Natural killer cell treated with Interleukin-12 subunit alpha and Interleukin-12 subunit beta and Interleukin-15 and Interleukin-18, amount 100 ng/mL, for 72 hours (primary cell): ENCODE data around the gene NOX5. TPM values are rescaled to one million over a fixed set of nuclear protein-coding genes. Genes with fewer than 3 reads are reported as not detected.
"Not testable (repeated sequence)": the region's sequence is repeated elsewhere in the genome, so short reads cannot be mapped to it uniquely, and the experiment has no call there.

ENCODE experiments used
- ATAC-seq, 2 donors: fragments of 150-1000 bp; cut with Tn5 transposase in 1 of 2; sonication (Bioruptor Pico), chemical (Tn5 transposase) in 1 of 2; 2 replicates each; pipeline ENCODE4 v1.10.0; 2021
- DNase-seq: peaks from one replicate; pipeline ENCODE4 v3.0.0; 2022; ENCODE audit warnings: low spot score
- H3K27ac Mint-ChIP-seq, 2 donors: 1 replicate in 1 of 2; 2 replicates in 1 of 2; pipeline ENCODE4 v1.8.0; 2022; ENCODE audit warnings: mixed read lengths in 2 of 2, mild to moderate bottlenecking in 1 of 2, moderate library complexity in 1 of 2
- H3K27me3 Mint-ChIP-seq, 2 donors: 1 replicate in 1 of 2; 2 replicates in 1 of 2; pipeline ENCODE4 v1.8.0; 2022; ENCODE audit warnings: mixed read lengths in 2 of 2
- H3K36me3 Mint-ChIP-seq: one replicate; pipeline ENCODE4 v1.8.0; 2022; ENCODE audit warnings: mixed read lengths
- H3K4me1 Mint-ChIP-seq, 2 donors: 1 replicate in 1 of 2; 2 replicates in 1 of 2; pipeline ENCODE4 v1.8.0; 2022; ENCODE audit warnings: low read depth in 2 of 2, mixed read lengths in 2 of 2, mild to moderate bottlenecking in 1 of 2
- H3K4me3 Mint-ChIP-seq: one replicate; pipeline ENCODE4 v1.8.0; 2022; ENCODE audit warnings: mixed read lengths
- H3K9me3 Mint-ChIP-seq: 2 replicates; pipeline ENCODE4 v1.8.0; 2022; ENCODE audit warnings: mixed read lengths
- total RNA-seq, 2 donors: library from RNA; stranded (reverse); gene quantifications; one replicate each; pipeline ENCODE4 v1.2.3, GENCODE V29; 2022

Gene NOX5, protein sequence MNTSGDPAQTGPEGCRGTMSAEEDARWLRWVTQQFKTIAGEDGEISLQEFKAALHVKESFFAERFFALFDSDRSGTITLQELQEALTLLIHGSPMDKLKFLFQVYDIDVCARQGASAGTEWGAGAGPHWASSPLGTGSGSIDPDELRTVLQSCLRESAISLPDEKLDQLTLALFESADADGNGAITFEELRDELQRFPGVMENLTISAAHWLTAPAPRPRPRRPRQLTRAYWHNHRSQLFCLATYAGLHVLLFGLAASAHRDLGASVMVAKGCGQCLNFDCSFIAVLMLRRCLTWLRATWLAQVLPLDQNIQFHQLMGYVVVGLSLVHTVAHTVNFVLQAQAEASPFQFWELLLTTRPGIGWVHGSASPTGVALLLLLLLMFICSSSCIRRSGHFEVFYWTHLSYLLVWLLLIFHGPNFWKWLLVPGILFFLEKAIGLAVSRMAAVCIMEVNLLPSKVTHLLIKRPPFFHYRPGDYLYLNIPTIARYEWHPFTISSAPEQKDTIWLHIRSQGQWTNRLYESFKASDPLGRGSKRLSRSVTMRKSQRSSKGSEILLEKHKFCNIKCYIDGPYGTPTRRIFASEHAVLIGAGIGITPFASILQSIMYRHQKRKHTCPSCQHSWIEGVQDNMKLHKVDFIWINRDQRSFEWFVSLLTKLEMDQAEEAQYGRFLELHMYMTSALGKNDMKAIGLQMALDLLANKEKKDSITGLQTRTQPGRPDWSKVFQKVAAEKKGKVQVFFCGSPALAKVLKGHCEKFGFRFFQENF
- not detected for total RNA-seq

DNA sequence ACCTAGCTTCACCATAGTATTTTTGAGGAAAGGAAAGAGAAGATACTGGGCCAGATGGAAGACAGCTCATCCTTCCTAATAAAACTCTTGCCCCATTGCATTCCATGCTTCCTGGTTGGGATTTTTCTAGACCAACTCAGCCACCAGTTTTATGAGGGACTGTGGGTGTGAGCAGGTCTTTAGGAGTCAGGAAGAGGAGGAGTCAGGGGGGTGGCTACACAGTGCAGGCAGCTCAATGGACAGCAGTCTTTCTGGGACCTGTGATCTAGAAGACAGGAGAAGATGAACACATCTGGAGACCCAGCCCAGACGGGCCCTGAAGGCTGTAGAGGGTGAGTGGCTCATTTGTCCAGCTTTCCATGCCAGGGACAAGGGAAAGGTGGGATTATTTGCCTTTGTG lies at the start of gene NOX5:
TSS of gene NOX5 (plus strand) at position 242 of the 400 bp plus-strand sequence. CDS start at position 283, 41 bp downstream.
- H3K4me3 Mint-ChIP-seq = no peak within 1 kb of the TSS
- H3K27ac Mint-ChIP-seq = no peak within 1 kb of the TSS
- H3K9me3 Mint-ChIP-seq = peaks cover 5% of the 10 kb centered on the region
- no peak for DNase-seq
- H3K4me1 Mint-ChIP-seq = no peaks in the 10 kb centered on the region
- peaks cover 18 to 20% of the 10 kb centered on the region in 2 donors for H3K27me3 Mint-ChIP-seq
- no peak for ATAC-seq
- peaks cover 5% of the 10 kb centered on the region for H3K36me3 Mint-ChIP-seq

DNA sequence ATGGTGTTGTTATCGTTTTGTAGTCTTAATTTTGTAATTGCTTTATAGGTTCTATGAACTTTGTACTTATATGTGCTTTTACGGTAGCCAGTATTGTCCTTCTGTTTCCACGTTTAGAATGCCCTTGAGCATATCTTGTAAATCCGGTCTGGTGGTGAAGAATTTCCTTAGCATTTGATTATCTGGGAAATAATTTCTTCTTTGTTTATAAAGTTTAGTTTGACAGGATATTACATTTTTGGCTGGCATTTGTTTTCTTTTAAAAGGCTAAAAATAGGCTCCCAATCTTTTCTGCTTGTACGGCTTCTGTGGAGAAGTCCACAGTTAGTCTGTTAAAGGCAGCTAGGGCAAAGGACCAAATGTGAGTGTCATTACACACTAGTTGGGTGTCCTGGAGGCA lies 47.5 kb upstream of the NOX5 start:
- Mint-ChIP-seq H3K4me1 (no peaks in the 10 kb centered on the region), H3K36me3 (peaks cover 16% of the 10 kb centered on the region), H3K4me3 (no peak overlapping the region), H3K27me3 (peaks cover 35 to 63% of the 10 kb centered on the region in 2 donors), H3K27ac (no peak overlapping the region), H3K9me3 (peaks cover 9% of the 10 kb centered on the region)
- DNase-seq (no peak), ATAC-seq (no peak)

DNA sequence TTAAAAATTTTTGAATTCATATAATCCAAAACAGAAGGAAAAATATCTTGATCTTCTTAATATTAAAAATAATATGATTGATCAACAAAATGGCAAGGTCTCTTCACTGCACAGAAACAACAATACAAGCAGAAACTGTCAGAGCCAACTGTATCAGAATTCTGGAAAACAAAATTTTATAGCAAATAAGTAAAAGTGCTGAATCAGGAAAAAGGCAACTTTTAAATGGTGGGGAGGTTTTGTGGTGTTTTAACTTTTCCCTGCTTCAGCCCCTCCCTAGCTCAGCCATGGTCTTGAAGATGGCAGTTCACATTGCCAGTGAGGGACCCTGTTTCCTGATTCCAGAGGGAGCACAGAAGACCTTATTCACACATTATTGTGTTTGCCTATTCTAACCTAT lies 46.5 kb upstream of the NOX5 start:
- peaks cover 0 to 3% of the 10 kb centered on the region in 2 donors for H3K4me1 Mint-ChIP-seq
- no peak overlapping the region for H3K27ac Mint-ChIP-seq
- no peak for DNase-seq
- H3K36me3 Mint-ChIP-seq = peaks cover 16% of the 10 kb centered on the region
- no peak for ATAC-seq
- no peak overlapping the region for H3K4me3 Mint-ChIP-seq
- peaks cover 9% of the 10 kb centered on the region for H3K9me3 Mint-ChIP-seq
- H3K27me3 Mint-ChIP-seq = peaks cover 31 to 64% of the 10 kb centered on the region in 2 donors

DNA sequence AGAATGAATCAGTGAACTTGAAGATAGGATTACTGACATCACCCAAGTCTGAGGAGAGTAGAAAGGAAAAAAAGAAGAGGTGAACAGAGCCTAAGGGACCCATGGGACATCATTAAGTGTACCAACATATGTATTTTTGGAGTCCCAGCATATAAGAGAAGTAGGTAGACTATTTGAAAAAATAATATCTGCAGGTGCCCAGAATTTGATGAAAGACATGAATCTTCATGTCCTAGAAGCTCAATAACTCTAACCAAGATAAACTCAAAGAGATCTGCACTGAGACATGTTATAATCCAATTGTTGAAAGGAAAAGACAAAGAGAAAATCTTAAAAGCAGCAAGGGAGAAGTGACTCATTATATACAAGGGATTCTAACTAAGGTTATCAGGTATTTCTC lies 45.2 kb upstream of the NOX5 start:
- Mint-ChIP-seq H3K36me3 (peaks cover 16% of the 10 kb centered on the region), H3K4me3 (no peak overlapping the region), H3K9me3 (peaks cover 9% of the 10 kb centered on the region), H3K4me1 (peaks cover 0 to 3% of the 10 kb centered on the region in 2 donors), H3K27me3 (peaks cover 27 to 59% of the 10 kb centered on the region in 2 donors), H3K27ac (no peak overlapping the region)
- DNase-seq (no peak), ATAC-seq (no peak)

DNA sequence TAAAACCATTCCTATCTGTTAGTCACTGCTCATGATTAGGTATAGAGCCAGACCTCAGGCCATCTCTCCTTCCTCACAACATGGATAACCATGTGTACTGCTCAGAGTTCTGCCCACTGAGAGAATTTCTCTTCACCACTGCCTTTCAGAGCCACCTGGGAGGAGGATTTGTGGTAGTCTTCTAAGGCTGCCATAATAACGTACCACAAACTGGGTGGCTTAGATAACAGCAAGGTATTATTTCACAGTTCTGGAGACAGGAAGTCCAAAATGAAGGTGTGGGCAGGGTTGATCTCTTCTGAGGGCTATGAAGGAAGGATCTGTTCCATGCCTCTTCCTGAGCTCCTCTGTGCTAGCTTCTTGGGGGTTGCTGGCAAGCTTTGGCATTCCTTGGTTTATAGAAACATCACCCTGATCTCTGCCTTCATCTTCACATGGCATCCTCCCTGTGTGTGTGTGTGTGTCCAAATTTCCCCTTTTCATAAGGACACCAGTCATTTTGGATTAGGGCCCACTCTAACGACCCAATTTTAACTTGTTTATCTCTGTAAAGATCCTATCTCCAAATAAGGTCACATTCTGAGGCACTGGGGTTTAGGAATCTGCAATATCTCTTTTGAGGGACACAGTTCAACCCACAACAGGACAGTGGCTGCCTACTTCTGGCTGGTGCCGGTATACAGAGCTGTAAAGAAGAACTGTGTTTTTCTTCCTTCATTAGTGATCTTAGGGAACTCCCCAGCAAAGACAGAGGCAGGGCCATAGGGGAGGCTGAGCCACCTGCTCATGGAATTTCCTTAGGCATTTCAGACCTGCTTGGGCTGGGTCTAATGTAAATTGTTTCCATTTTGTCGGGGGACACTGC lies 42.1 kb upstream of the NOX5 start:
- no peak overlapping the region for H3K27ac Mint-ChIP-seq
- ATAC-seq (no peak), DNase-seq (no peak)
- peaks cover 0 to 3% of the 10 kb centered on the region in 2 donors for H3K4me1 Mint-ChIP-seq
- peaks cover 23 to 45% of the 10 kb centered on the region in 2 donors for H3K27me3 Mint-ChIP-seq
- peaks cover 21% of the 10 kb centered on the region for H3K36me3 Mint-ChIP-seq
- H3K9me3 Mint-ChIP-seq = peaks cover 9% of the 10 kb centered on the region
- H3K4me3 Mint-ChIP-seq = no peak overlapping the region

DNA sequence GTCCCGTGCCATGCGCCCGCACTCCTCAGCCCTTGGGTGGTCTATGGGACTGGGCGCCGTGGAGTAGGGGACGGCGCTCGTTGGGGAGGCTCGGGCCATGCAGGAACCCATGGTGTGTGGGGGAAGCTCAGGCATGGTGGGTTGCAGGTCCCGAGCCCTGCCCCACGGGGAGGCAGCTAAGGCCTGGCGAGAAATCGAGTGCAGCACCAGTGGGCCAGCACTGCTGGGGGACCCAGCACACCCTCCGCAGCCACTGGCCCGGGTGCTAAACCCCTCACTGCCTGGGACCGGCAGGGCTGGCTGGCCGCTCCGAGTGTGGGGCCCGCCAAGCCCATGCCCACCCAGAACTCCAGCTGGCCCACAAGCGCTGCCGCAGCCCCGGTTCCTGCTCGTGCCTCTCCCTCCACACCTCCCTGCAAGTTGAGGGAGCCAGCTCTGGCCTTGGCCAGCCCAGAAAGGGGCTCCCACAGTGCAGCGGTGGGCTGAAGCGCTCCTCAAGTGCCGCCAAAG lies 38.8 kb upstream of the NOX5 start:
- H3K27ac Mint-ChIP-seq, H3K4me1 Mint-ChIP-seq, H3K9me3 Mint-ChIP-seq, H3K4me3 Mint-ChIP-seq, H3K36me3 Mint-ChIP-seq, DNase-seq, ATAC-seq: not testable (repeated sequence)
- H3K27me3 Mint-ChIP-seq = peaks cover 10 to 17% of the 10 kb centered on the region in 2 donors

DNA sequence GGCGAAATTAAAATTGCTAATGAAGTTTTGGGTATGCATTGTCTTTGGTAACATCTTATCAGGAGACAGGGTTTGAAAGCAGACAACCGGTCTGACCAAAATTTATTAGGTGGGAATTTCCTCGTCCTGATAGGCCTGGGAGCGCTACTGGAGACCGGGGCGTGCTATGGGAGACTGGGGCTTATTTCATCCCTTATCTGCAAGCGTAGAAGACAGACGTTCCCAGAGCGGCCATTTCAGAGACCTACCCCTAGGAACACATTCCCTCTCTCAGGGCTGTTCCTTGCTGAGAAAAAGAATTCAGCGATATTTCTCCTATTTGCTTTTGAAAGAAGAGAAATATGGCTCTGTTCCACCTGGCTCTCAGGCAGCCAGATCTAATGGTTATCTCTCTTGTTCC lies 37.1 kb upstream of the NOX5 start:
- not testable (repeated sequence) for H3K27ac Mint-ChIP-seq, H3K4me3 Mint-ChIP-seq, ATAC-seq, H3K4me1 Mint-ChIP-seq, H3K36me3 Mint-ChIP-seq, H3K9me3 Mint-ChIP-seq, DNase-seq
- peaks cover 10 to 26% of the 10 kb centered on the region in 2 donors for H3K27me3 Mint-ChIP-seq

DNA sequence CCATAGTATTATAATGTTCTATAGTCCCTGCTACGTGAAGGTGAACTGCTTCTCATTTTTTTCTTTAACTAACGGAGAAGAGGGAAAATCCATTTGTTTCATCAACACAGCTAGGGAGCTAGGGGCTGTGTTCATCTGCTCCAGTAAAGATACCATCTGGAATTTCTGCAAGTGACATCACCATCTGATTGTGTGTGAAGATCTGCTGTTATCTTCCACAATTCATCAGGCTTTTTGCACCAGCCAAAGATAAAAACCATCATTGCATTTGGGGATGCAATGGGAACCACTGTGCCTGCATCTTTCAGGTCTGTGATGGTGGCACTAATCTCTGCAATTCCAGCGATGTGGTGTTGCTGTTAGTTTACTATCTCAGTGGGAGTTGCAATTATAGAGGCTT lies 35.5 kb upstream of the NOX5 start:
- Mint-ChIP-seq H3K27ac (no peak overlapping the region), H3K4me3 (no peak overlapping the region), H3K27me3 (peaks cover 7 to 20% of the 10 kb centered on the region in 2 donors), H3K36me3 (peaks cover 5% of the 10 kb centered on the region), H3K4me1 (no peaks in the 10 kb centered on the region), H3K9me3 (no peaks in the 10 kb centered on the region)
- ATAC-seq (no peak), DNase-seq (no peak)

DNA sequence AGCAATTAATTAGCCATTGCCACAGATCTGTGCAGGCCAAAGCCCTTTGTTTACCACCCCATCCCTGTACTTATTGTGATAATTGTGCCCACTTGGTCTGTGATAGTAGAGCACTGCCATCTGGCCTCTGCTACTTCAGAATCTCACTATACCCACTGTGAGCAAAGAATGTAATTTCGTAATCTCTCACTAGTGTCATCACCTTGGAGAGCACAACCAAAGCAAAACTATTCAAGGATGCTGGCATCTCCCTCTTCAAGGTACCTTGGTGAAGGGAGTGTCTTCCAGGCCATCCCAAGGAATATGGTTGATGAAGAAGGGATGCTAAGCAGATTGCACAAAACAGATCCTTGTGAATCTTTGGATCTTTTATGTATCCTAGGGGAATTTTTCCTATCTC lies 34.7 kb upstream of the NOX5 start:
- Mint-ChIP-seq H3K9me3 (no peaks in the 10 kb centered on the region), H3K27ac (no peak overlapping the region), H3K4me1 (no peaks in the 10 kb centered on the region), H3K36me3 (peaks cover 5% of the 10 kb centered on the region), H3K4me3 (no peak overlapping the region), H3K27me3 (peaks cover 8 to 13% of the 10 kb centered on the region in 2 donors)
- ATAC-seq = no peak
- no peak for DNase-seq

DNA sequence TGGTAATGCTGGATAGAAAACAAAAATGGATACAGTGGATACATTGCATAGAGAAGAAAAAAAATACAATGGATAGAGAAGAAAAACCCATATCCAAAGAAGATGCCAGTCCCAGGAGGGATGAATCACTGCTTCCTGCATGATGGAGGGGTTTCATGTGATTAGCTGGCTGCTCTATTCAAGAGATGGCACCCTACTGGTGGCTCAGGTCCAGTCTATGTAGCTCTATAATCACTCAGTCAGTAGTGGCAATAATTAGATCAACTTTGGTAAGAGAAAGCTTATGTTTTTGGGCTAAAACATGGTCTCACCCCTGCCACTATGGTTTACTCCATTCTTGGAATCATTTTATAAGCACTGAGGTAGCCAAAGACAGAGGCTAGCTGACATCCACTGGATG lies 33.7 kb upstream of the NOX5 start:
- Mint-ChIP-seq H3K9me3 (no peaks in the 10 kb centered on the region), H3K4me1 (no peaks in the 10 kb centered on the region)

DNA sequence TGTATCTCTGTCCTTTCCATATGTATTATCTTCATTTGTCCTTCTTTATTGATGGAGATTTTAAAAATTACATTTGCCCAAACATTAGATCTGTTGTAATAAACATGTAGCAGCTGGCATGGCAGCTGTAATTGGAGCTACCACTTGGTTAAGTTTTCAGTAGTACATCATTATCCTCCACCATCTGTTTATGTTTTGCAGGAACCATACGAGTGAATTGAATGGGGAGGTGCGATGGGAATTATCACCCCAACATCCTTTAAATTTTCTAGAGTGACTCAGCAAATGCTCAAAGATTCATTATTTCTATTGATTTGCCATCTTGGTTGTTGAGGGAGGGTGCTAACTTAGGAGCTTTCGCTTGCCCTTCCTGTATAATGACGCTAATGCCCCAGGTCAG lies 32.6 kb upstream of the NOX5 start:
- Mint-ChIP-seq H3K4me1 (no peaks in the 10 kb centered on the region), H3K27ac (no peak overlapping the region), H3K36me3 (peaks cover 3% of the 10 kb centered on the region), H3K4me3 (no peak overlapping the region), H3K27me3 (peaks cover 8 to 13% of the 10 kb centered on the region in 2 donors), H3K9me3 (no peaks in the 10 kb centered on the region)
- ATAC-seq = no peak
- DNase-seq = no peak

More for the DNA sequence above, 33.7 kb upstream of the NOX5 start:
- no peak overlapping the region for H3K4me3 Mint-ChIP-seq
- H3K36me3 Mint-ChIP-seq = peaks cover 5% of the 10 kb centered on the region
- DNase-seq (no peak), ATAC-seq (no peak)
- peaks cover 8 to 13% of the 10 kb centered on the region in 2 donors for H3K27me3 Mint-ChIP-seq
- H3K27ac Mint-ChIP-seq = no peak overlapping the region

DNA sequence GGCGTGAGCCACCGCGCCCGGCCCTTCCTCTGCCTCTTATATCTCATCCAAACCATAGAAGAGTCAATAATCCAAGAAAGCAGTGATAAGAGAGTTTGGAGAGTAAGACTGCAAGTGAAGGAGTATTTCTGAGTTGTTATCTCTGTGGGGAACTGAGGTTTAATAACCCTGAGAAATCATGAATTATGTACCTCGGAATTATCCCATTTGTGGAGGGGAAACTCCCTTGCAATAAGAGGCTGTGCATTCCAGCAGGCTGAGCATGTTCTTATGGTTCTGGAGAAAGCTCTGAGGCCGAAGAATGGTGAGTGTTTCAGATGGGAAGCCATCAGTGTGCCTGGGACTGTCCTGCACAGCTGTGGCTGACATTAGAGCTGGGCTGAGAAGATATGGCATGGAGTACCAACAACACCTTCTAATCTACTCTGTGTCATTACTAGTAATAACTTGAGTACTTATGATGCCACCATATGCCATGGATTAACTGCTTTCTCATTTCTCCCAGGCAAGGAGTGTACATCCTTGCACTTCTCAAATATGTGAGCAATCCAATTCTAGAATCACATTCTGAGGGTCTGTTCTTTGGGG lies 31.4 kb upstream of the NOX5 start:
- H3K4me1 Mint-ChIP-seq = no peaks in the 10 kb centered on the region
- no peak overlapping the region for H3K4me3 Mint-ChIP-seq
- peaks cover 13 to 15% of the 10 kb centered on the region in 2 donors for H3K27me3 Mint-ChIP-seq
- H3K27ac Mint-ChIP-seq = no peak overlapping the region
- ATAC-seq (no peak), DNase-seq (no peak)
- no peaks in the 10 kb centered on the region for H3K9me3 Mint-ChIP-seq
- H3K36me3 Mint-ChIP-seq = no peaks in the 10 kb centered on the region

DNA sequence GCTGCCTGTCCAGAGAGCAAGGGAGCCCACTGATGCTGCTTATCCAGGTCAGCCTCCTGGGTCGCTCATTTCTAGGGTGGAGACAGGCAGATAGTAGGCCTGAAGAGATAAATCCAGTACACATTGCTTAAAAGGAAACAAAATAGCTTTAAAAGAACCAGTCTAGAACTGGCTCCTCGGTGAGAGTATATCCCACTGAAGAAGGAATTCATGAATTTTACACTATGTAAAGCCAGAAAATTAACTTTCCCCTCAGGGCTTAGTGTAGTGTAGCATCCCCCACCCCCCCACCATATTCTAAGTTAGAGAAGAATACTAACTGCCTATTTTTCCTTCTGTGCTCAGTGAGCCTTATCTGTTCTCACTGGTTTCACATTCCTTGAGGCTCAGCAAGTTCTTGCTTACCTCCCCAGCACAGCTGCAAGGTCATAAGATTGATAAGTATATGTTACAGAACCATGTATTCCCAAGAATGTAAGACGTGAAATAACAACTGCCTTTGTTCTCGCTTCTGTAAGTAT lies 30.5 kb upstream of the NOX5 start:
- H3K27ac Mint-ChIP-seq = no peak overlapping the region
- H3K36me3 Mint-ChIP-seq = no peaks in the 10 kb centered on the region
- DNase-seq (no peak), ATAC-seq (no peak)
- no peaks in the 10 kb centered on the region for H3K9me3 Mint-ChIP-seq
- H3K4me1 Mint-ChIP-seq = no peaks in the 10 kb centered on the region
- no peak overlapping the region for H3K4me3 Mint-ChIP-seq
- H3K27me3 Mint-ChIP-seq = peaks cover 21% of the 10 kb centered on the region in 2 donors
